ENCODE measurements around the gene XYLB. TPM values are rescaled to one million over a fixed set of nuclear protein-coding genes. Genes with fewer than 3 reads are reported as not detected.

The XYLB gene
- total RNA-seq, 5 donors from 2014 or later (not counting 1 experiment from before 2014, with no cell fraction given) = 0.59 to 1.9 (median 1.0) TPM

DNA sequence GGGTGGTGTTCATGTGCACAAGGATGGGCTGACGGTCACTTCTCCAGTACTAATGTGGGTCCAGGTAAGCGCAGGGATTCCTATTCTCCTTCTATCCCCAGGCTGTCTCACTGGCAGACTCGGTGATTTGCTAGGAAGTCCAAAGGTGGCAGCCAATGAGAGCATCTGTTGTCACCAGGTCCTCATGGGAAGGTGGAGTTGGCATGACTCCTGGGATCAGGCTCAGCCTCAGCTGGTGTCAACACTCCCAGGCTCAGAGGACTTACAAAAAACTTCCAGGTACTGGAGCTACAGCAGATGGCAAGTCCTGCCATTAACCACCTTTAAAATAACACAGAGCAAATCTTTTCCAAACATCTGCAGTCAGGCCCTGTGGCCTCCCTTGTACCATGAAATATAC, 13.8 kb downstream of the XYLB start:
- Mint-ChIP-seq H3K4me1 (peaks cover 6 to 13% (median 8%) of the 10 kb centered on the region in 3 donors), H3K9me3 (no peaks in the 10 kb centered on the region), H3K4me3 (no peak overlapping the region), H3K36me3 (peaks cover 2% of the 10 kb centered on the region), H3K27me3 (no peaks in the 10 kb centered on the region), H3K27ac (no peak overlapping the region)
- 100% methylated on average over 2 of the region's 3 CpGs for WGBS (ENCODE audit: insufficient coverage)
- peaks cover 3 to 6% of the 10 kb centered on the region in 2 experiments for H3K4me1 ChIP-seq (ENCODE audit: control insufficient read depth in 1 of 2, extremely low read depth in 1 of 2, insufficient read depth in 2 of 2, low read length in 2 of 2)
- no peak for ATAC-seq (replicated peaks in 1 of 4)
- H3K36me3 ChIP-seq (ENCODE audit: control insufficient read depth in 2 of 2, extremely low read depth in 1 of 2, insufficient read depth in 1 of 2, low read length in 1 of 2) = no peaks in the 10 kb centered on the region
- CTCF ChIA-PET = no interaction called here
- no peak overlapping the region for H3K27ac ChIP-seq (ENCODE audit: low read length)
- no peak for DNase-seq
- POLR2A ChIA-PET = no interaction called here
- no peak overlapping the region for H3K4me3 ChIP-seq (ENCODE audit: control insufficient read depth in 1 of 2, extremely low read depth in 1 of 2, low read length in 1 of 2)
- H3K9me3 ChIP-seq = no peaks in the 10 kb centered on the region
- no peaks in the 10 kb centered on the region for H3K27me3 ChIP-seq (replicated peaks in 1 of 2; ENCODE audit: control insufficient read depth in 2 of 2, extremely low read depth in 1 of 2, insufficient read depth in 2 of 2, low read length in 1 of 2)

DNA sequence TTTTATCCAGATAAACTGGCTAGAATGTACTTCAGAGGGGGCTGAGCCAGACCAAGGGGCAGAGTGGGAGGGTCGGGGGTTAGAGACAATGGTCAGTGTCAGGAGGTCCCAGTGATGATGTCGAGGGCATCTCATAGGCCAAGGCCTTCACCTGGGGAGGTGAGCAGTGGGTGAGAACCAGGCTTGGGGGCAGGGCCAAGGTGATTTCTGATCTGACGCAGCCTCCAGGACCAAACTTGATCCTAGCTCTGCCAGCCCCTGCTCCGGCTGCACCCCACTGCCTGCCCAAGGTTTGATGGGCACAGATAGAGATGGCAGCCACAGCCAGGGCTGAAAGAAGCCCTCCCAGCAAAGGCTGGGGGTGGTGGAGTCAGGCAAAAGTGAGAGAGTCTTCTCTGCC, 14.9 kb downstream of the XYLB start:
- CTCF ChIA-PET = no interaction called here
- no peaks in the 10 kb centered on the region for H3K36me3 ChIP-seq (ENCODE audit: control insufficient read depth in 2 of 2, extremely low read depth in 1 of 2, insufficient read depth in 1 of 2, low read length in 1 of 2)
- no peak for ATAC-seq (replicated peaks in 1 of 4)
- Mint-ChIP-seq H3K36me3 (peaks cover 2% of the 10 kb centered on the region), H3K4me1 (peaks cover 6 to 13% (median 8%) of the 10 kb centered on the region in 3 donors), H3K27ac (no peak overlapping the region), H3K9me3 (no peaks in the 10 kb centered on the region), H3K27me3 (no peaks in the 10 kb centered on the region), H3K4me3 (no peak overlapping the region)
- peaks cover 3 to 6% of the 10 kb centered on the region in 2 experiments for H3K4me1 ChIP-seq (ENCODE audit: control insufficient read depth in 1 of 2, extremely low read depth in 1 of 2, insufficient read depth in 2 of 2, low read length in 2 of 2)
- WGBS (ENCODE audit: insufficient coverage) = 73% methylated on average over 4 of the region's 4 CpGs
- no peak overlapping the region for H3K4me3 ChIP-seq (ENCODE audit: control insufficient read depth in 1 of 2, extremely low read depth in 1 of 2, low read length in 1 of 2)
- H3K27me3 ChIP-seq (replicated peaks in 1 of 2; ENCODE audit: control insufficient read depth in 2 of 2, extremely low read depth in 1 of 2, insufficient read depth in 2 of 2, low read length in 1 of 2) = no peaks in the 10 kb centered on the region
- POLR2A ChIA-PET = no interaction called here
- no peak for DNase-seq
- H3K27ac ChIP-seq (ENCODE audit: low read length) = no peak overlapping the region
- no peaks in the 10 kb centered on the region for H3K9me3 ChIP-seq

DNA sequence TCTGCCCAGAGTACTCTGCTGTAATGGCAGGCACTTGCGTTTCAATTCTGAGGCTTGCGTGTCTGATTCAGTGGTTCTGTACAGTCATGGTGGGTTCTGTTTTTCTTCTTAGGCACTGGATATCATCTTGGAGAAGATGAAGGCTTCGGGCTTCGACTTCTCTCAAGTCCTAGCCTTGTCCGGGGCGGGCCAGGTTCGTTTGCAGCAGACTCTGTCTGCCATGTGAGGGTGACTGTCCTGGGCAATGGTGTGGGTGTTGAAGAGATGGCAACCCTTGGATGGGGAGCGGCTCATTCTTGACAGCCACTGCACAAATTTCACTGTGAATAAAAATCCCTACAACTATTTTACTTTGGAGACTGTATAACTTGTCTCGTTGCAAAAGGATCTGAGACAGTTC, 16.2 kb downstream of the XYLB start:
- H3K9me3 ChIP-seq = no peaks in the 10 kb centered on the region
- no peaks in the 10 kb centered on the region for H3K27me3 Mint-ChIP-seq
- H3K4me3 ChIP-seq (ENCODE audit: control insufficient read depth in 1 of 2, extremely low read depth in 1 of 2, low read length in 1 of 2) = no peak overlapping the region
- no peak overlapping the region for H3K27ac Mint-ChIP-seq
- H3K4me3 Mint-ChIP-seq = no peak overlapping the region
- no peaks in the 10 kb centered on the region for H3K36me3 ChIP-seq (ENCODE audit: control insufficient read depth in 2 of 2, extremely low read depth in 1 of 2, insufficient read depth in 1 of 2, low read length in 1 of 2)
- H3K4me1 ChIP-seq (ENCODE audit: control insufficient read depth in 1 of 2, extremely low read depth in 1 of 2, insufficient read depth in 2 of 2, low read length in 2 of 2) = peaks cover 3 to 6% of the 10 kb centered on the region in 2 experiments
- H3K9me3 Mint-ChIP-seq = no peaks in the 10 kb centered on the region
- no peak for ATAC-seq (replicated peaks in 1 of 4)
- H3K27ac ChIP-seq (ENCODE audit: low read length) = no peak overlapping the region
- CTCF ChIA-PET = no interaction called here
- WGBS (ENCODE audit: insufficient coverage) = 90% methylated on average over 2 of the region's 9 CpGs
- peaks cover 6 to 13% (median 8%) of the 10 kb centered on the region in 3 donors for H3K4me1 Mint-ChIP-seq
- H3K36me3 Mint-ChIP-seq = peaks cover 2% of the 10 kb centered on the region
- H3K27me3 ChIP-seq (replicated peaks in 1 of 2; ENCODE audit: control insufficient read depth in 2 of 2, extremely low read depth in 1 of 2, insufficient read depth in 2 of 2, low read length in 1 of 2) = no peaks in the 10 kb centered on the region
- POLR2A ChIA-PET = no interaction called here
- no peak for DNase-seq

DNA sequence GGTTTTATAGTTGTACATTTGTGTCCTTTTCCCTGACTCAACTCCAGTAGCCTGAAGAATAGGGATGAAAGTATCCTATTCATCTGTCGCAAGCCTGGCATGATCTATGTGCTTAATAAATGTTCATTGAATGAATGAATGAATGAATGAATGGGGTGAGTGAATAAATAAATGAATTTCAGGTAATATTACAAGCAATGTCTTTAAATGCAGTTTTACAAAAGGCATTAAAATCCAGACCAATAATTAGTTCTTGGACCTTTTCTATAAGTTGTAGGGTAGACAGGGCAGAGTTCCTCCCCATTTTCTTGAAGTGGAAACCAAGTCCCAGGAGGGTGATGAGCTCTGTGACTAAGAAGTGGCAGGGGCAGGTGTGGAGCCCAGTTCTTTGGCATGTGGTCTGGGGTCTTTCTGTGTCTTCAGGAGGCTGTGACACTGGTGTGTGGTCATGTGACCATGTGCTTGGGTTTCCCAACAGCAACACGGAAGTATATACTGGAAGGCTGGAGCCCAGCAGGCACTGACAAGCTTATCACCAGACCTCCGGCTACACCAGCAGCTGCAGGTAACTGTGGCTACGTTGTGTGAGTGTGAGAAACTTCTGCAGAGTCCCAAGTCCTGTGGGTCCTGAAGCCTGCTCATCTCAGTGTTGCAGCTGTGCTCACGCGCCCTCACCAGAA, 18.3 kb downstream of the XYLB start:
- Mint-ChIP-seq H3K9me3 (peaks cover 0 to 6% (median 0%) of the 10 kb centered on the region in 3 donors), H3K4me1 (peaks cover 6 to 13% (median 8%) of the 10 kb centered on the region in 3 donors), H3K4me3 (no peak overlapping the region), H3K36me3 (no peaks in the 10 kb centered on the region), H3K27ac (no peak overlapping the region), H3K27me3 (no peaks in the 10 kb centered on the region)
- Histone ChIP-seq H3K9me3 (no peaks in the 10 kb centered on the region), H3K36me3 (ENCODE audit: control insufficient read depth in 2 of 2, extremely low read depth in 1 of 2, insufficient read depth in 1 of 2, low read length in 1 of 2) (no peaks in the 10 kb centered on the region), H3K27me3 (replicated peaks in 1 of 2; ENCODE audit: control insufficient read depth in 2 of 2, extremely low read depth in 1 of 2, insufficient read depth in 2 of 2, low read length in 1 of 2) (no peaks in the 10 kb centered on the region), H3K4me3 (ENCODE audit: control insufficient read depth in 1 of 2, extremely low read depth in 1 of 2, low read length in 1 of 2) (no peak overlapping the region), H3K27ac (ENCODE audit: low read length) (no peak overlapping the region), H3K4me1 (ENCODE audit: control insufficient read depth in 1 of 2, extremely low read depth in 1 of 2, insufficient read depth in 2 of 2, low read length in 2 of 2) (peaks cover 3 to 6% of the 10 kb centered on the region in 2 experiments)
- DNase-seq (no peak), ATAC-seq (replicated peaks in 1 of 4) (no peak)
- POLR2A ChIA-PET = interaction anchor here in 1 of 2 donors (0.6 kb wide), 1 partner anchor 20 kb away, joined by 3 read pairs; no protein-coding TSS in a partner anchor
- 91% methylated on average over 5 of the region's 6 CpGs for WGBS (ENCODE audit: insufficient coverage)
- CTCF ChIA-PET = no interaction called here

DNA sequence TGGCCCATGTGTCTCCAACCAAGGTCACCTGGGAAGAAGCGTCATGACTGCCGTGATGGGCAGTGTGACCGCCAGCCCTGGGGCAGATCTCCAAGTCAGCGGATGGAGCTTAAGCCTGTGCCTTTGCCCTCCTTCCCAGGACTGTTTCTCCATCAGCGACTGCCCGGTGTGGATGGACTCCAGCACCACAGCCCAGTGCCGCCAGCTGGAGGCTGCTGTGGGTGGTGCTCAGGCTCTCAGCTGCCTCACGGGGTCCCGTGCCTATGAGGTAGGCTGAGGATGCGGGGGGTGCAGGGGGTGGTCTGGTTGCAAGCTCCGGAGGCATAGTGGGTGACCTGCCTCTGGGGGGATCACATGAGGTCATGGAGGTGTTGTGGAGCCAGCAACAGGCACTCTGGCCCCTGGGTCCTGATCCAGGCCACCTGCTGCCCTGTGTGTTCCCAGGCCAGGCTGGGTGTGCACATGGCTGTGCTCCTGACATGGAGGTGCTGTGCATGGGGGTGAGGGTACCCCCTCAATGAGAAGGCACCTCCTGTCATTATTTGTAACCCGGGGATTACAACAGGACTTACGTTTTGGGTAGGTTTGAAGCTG, 19.0 kb downstream of the XYLB start:
- no peak overlapping the region for H3K4me3 ChIP-seq (ENCODE audit: control insufficient read depth in 1 of 2, extremely low read depth in 1 of 2, low read length in 1 of 2)
- H3K4me1 ChIP-seq (ENCODE audit: control insufficient read depth in 1 of 2, extremely low read depth in 1 of 2, insufficient read depth in 2 of 2, low read length in 2 of 2) = peaks cover 3 to 6% of the 10 kb centered on the region in 2 experiments
- POLR2A ChIA-PET = no interaction called here

DNA sequence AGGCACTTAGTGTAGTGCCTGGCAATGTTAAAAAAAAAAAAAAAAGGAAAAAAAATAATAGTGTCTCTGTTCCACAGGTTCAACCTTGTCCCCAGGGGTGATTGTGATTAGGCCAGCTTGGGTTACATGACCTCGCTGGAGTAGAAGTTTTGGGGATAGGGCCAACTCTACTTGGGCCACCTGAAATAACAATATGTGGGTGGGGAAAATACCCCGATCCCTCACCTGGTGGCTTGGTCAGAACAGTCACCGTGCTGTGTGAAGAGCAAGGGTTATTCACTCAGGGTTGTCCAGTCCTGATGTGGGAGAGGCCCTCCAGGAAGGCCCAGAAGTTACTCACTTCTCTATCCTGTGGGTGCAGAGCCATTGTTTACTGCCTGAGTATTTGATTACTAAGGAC, 19.5 kb downstream of the XYLB start:
- Histone ChIP-seq H3K27ac (ENCODE audit: low read length) (no peak overlapping the region), H3K27me3 (replicated peaks in 1 of 2; ENCODE audit: control insufficient read depth in 2 of 2, extremely low read depth in 1 of 2, insufficient read depth in 2 of 2, low read length in 1 of 2) (no peaks in the 10 kb centered on the region), H3K36me3 (ENCODE audit: control insufficient read depth in 2 of 2, extremely low read depth in 1 of 2, insufficient read depth in 1 of 2, low read length in 1 of 2) (no peaks in the 10 kb centered on the region), H3K4me1 (ENCODE audit: control insufficient read depth in 1 of 2, extremely low read depth in 1 of 2, insufficient read depth in 2 of 2, low read length in 2 of 2) (peaks cover 3 to 6% of the 10 kb centered on the region in 2 experiments), H3K4me3 (ENCODE audit: control insufficient read depth in 1 of 2, extremely low read depth in 1 of 2, low read length in 1 of 2) (no peak overlapping the region), H3K9me3 (no peaks in the 10 kb centered on the region)
- no peaks in the 10 kb centered on the region for H3K36me3 Mint-ChIP-seq
- DNase-seq (no peak), ATAC-seq (replicated peaks in 1 of 4) (no peak)
- no peak overlapping the region for H3K4me3 Mint-ChIP-seq
- H3K4me1 Mint-ChIP-seq = peaks cover 6 to 13% (median 9%) of the 10 kb centered on the region in 3 donors
- peaks cover 0 to 6% (median 0%) of the 10 kb centered on the region in 3 donors for H3K9me3 Mint-ChIP-seq
- no peak overlapping the region for H3K27ac Mint-ChIP-seq
- CTCF ChIA-PET = no interaction called here
- H3K27me3 Mint-ChIP-seq = no peaks in the 10 kb centered on the region
- 100% methylated on average over 1 of the region's 3 CpGs for WGBS (ENCODE audit: insufficient coverage)
- POLR2A ChIA-PET = no interaction called here

More for the DNA sequence above, 19.0 kb downstream of the XYLB start:
- ATAC-seq (replicated peaks in 1 of 4) (no peak), DNase-seq (no peak)
- no peaks in the 10 kb centered on the region for H3K9me3 ChIP-seq
- CTCF ChIA-PET = no interaction called here
- Mint-ChIP-seq H3K27me3 (no peaks in the 10 kb centered on the region), H3K36me3 (no peaks in the 10 kb centered on the region), H3K27ac (no peak overlapping the region), H3K9me3 (peaks cover 0 to 6% (median 0%) of the 10 kb centered on the region in 3 donors), H3K4me3 (no peak overlapping the region), H3K4me1 (peaks cover 6 to 13% (median 8%) of the 10 kb centered on the region in 3 donors)
- 98% methylated on average over 10 of the region's 13 CpGs for WGBS (ENCODE audit: insufficient coverage)
- H3K27me3 ChIP-seq (replicated peaks in 1 of 2; ENCODE audit: control insufficient read depth in 2 of 2, extremely low read depth in 1 of 2, insufficient read depth in 2 of 2, low read length in 1 of 2) = no peaks in the 10 kb centered on the region
- H3K36me3 ChIP-seq (ENCODE audit: control insufficient read depth in 2 of 2, extremely low read depth in 1 of 2, insufficient read depth in 1 of 2, low read length in 1 of 2) = no peaks in the 10 kb centered on the region
- H3K27ac ChIP-seq (ENCODE audit: low read length) = no peak overlapping the region
